ENCODE results near the gene CCR7.

DNA sequence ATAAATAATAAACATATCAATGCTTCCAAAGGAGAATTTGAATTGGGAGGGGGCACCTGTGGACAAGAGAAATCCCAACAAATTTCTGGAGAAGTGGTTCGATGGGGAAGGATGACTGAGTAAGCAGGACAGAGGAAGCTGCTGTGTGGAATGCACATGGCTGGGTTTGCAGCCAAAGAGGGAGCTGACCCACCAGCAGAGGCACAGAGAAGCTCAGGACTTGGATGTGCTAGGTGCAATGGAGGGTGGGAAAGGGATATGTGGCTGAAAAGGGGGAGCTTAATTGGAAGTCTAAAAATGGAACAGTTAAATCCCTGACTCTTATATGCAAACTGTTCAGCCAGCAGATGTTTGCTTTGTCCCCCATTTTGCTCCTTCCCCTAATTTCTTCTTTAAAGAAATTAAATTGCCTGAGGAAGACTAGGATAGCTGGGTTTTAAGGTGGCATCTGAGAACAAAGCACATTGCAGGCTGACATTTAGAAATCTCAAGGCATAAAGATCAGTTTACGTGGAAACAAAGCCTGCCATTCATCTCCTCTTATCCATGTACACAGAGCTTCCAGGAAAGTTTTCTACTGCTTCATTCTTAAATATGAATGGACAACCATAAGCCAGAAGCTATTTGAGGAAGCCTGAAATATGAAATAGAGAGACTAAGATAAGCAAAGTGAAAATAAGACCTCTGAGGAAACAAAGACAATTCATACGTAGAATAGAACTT is 40.9 kb downstream of the CCR7 start:
- TF ChIP-seq CTCF (IDR thresholded peaks at IDR 0.05) (no peak), EP300 (IDR thresholded peaks at IDR 0.05) (no peak), POLR2AphosphoS5 (IDR thresholded peaks at IDR 0.05) (no peak)

Measured in suprapubic skin (tissue), 4 donors.